Effector CD4-positive, alpha-beta T cell (primary cell): ENCODE results near the gene ZMIZ1.

Experiments used
- DNase-seq: peaks from one replicate; pipeline ENCODE4 v3.0.0-alpha.2; 2020

ZMIZ1 gene

GRCh38 chr10:79298403-79299244 lies 229.9 kb downstream of the ZMIZ1 start:
- no peak for DNase-seq

DNA sequence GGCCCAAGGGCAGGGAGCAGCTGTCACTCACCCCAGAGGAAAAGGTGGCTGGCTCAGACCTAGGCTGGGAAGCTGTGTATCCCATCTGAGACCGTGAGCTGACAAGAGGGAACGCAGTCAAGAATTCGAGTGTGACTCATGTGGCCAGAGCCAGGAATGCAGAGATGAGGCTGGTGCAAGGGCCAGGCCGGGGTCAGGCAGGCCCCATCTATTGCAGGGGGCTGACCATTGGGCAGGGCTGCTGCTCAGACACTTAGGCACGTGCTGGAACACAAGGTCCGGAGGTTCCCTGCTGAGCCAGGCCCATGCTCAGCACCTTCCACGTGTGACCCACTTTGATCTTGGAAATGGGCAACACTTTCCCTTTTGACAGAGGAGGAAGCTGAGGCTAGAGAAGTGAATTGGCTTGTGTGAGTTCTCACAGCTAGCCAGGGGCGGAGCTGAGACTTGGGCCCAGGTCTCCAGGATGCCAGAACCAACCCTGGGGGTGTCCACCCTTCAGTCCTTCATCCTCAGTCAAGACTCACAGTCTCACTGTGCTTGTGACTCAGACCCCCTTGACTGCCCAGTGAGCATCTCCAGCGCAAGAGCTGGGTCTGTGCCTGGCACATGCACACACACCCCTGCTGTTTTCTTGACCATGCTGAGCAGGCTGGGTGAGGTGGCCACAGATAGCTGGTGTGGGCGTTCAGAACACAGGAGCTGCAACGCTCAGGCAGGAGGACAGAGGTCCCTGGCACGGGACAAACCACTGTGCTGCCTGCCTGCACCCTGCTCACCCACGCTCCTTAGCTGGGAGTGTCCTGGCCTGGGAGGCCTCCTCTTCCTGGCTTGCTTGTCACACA lies 230.9 kb downstream of the ZMIZ1 start:
- DNase-seq, result no peak

GRCh38 chr10:79300711-79301110 lies 231.9 kb downstream of the ZMIZ1 start:
- DNase-seq, result no peak

DNA sequence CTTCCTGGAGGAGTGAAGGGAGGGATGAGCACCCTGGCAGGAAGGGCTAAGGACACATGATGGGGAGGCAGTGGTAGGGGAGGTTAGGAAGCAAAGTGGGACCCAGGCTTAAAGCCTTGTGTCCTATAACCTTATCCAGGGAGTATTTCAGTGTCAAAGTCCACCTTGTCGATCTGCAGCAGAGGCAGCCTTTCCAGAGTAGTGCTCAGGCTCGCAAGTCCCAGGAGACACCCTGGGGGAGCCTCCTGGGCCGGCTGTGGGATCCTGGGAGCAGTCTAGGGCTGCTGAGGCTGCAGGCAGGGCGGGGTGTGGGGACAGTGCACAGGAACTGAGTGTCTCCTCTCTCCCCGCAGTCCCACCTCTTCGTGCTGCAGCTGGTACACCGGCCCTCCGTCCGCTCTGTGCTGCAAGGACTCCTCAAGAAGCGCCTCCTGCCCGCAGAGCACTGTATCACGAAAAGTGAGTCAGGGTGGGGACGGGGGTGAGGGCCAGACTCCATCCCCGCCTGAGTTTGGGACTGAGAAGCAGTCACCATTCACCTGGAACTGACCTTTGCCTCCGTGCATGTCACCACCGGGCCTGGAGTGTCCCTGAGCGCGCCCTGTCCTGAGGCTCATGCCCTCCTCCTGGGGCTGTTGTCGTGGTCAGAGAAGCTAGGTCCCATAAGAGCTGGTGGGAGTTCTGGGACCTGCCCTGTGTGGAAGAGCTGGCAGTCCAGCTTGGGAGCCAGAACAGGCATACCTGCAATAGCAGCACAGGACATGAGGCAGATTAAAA lies 233.2 kb downstream of the ZMIZ1 start:
- no peak for DNase-seq

DNA sequence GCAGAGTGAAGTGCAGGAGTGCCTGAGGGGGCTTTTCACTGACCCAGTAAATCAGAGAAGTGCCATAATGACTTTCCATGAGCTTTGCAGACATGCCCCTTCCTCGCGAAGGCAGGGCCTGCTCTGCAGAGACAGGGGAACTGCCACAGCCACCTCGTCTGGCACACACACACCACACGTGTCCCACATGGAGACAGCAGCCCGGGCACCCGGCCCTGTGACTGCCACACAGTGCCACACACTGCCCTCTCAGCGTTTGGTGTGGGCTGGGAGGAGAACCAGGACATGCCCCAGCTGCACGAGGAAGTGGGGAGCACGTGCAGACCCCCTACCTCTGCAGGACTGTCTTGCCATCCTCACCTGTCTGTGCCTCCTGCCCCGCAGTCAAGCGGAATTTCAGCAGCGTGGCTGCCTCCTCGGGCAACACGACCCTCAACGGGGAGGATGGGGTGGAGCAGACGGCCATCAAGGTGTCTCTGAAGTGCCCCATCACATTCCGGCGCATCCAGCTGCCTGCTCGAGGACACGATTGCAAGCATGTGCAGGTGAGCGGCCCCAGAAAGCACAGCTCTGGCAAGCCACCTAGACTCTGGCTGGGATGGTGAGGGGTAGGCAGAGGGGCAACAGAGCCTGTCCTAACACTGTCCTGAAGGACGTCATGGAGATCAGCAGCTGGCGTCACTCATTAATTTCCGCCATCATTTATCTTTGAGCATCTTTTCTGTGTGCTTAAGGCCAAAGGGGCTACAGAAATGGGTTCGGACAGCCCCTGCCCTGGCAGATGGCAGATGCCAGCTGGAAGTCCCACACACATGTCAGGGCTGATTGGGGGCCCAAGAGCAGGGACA lies 235.1 kb downstream of the ZMIZ1 start:
- no peak for DNase-seq

DNA sequence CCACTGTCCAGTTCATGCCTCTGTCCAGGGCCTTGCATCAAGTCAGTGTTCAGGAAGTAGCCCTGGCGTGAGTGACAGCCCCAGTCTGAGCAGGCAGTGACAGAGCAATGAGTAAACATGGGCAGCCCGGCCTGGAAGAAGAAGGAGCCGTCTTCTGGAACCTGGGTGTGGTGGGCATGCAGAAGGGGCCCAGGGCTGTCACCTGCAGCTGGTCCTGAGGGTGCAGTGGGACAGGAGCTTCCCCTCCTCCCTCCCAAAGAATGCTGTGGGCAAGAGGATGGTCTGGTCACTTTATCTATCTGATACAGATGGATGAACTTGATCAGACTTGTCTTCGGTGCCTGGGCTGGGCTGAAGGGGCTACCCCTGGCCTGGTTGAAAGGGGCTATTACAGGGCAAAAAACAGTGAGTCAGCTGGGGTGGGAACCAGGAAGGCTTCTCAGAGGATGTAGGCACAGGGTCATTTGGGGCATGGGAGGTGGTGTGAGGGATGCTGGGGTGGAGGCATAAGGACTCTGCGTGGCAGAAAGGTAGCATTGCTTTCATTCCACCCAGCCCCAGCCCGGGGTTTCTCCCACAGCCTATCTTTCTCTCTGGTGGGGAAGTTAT lies 235.8 kb downstream of the ZMIZ1 start:
- no peak for DNase-seq

- DNase-seq, result no peak
These were observed 236.7 kb downstream of the ZMIZ1 start for GRCh38 chr10:79305515-79305914.

DNA sequence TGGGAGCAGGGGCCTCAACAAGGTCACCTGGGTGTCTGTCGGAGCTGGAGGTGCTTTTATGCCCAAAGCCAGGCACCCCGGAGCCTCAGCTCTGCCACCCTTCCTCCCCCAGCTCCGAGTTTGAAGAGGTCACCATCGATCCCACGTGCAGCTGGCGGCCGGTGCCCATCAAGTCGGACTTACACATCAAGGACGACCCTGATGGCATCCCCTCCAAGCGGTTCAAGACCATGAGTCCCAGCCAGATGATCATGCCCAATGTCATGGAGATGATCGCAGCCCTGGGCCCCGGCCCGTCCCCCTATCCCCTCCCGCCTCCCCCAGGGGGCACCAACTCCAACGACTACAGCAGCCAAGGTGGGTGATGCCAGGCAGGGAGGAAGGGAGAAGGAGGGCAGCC lies 237.2 kb downstream of the ZMIZ1 start:
- no peak for DNase-seq

GRCh38 chr10:79306644-79307220 lies 238.0 kb downstream of the ZMIZ1 start:
- DNase-seq, result no peak

GRCh38 chr10:79308016-79308415 lies 239.2 kb downstream of the ZMIZ1 start:
- DNase-seq, result no peak

- no peak for DNase-seq
These were observed 240.4 kb downstream of the ZMIZ1 start for GRCh38 chr10:79308969-79309665.

DNA sequence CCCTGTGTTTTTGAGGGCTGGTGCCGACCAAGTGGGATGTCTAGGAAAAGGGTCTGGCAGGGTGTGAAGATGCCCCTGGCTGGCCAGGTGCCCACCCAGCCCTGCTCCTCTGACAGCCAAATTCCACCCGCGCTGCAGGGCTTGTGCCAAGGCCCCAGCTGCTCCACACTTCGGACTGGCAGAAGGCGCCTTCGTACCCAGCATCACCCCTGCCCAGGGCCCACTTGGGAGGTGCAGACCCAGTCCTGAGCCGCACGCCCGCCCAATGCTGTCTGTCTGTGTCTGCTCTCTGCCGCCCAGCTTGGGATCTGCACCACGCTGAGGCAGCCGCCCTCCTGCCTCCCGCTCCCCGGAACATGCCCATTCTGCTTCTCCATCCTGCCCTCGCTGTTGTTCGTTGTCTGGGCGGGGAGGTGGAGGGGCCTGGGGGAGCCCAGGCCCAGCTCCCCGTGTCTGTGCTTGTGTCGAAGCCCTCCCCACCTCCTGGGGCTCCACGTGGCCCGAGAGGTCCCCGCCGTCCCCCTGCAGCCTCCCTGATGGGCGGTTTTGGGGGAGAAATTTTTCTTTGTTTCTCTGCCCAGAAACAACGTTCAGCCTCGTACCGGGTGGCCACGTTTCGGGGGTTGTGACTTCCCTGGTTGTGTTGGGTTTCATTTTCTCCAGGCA lies 241.6 kb downstream of the ZMIZ1 start:
- no peak for DNase-seq

GRCh38 chr10:79310911-79311573 lies 242.3 kb downstream of the ZMIZ1 start:
- DNase-seq, result no peak

GRCh38 chr10:79311581-79312407 lies 243.0 kb downstream of the ZMIZ1 start:
- DNase-seq, result no peak

DNA sequence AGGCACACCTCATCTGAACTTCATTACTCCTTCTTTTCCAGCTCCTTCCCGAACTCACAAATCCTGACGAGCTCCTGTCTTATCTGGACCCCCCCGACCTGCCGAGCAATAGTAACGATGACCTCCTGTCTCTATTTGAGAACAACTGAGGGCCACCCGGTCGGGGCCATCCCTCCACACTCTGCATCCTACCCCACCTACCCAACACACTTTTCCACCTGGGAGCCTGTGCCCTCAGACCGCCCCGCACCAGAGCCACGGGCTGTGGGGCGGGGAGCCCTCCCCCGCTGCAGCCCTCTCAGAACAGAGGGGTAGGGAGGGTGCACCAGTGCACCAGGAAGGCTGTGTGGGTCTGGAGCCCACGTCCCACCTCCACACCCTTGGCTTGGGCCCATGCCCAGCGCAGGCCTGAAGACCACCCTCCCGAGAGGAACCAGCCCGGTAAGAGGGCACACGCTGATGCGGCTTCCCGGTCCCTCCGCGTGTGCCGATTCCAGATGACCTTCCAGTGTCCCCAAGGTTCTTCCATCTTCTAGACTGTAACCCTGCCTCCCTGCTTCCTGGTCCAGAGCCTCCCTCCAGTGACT lies 243.9 kb downstream of the ZMIZ1 start:
- no peak for DNase-seq

GRCh38 chr10:79313320-79313719 lies 244.6 kb downstream of the ZMIZ1 start:
- DNase-seq, result no peak

GRCh38 chr10:79313911-79314439 lies 245.2 kb downstream of the ZMIZ1 start:
- no peak for DNase-seq
